AG04449 (cell line): ENCODE measurements around the gene TMEM92.
"Not testable (repeated sequence)": the region's sequence is repeated elsewhere in the genome, so short reads cannot be mapped to it uniquely, and the experiment has no call there.

Experiments used
- CTCF ChIA-PET: fragments of 350-600 bp; formaldehyde crosslinking; extraction: SDS; loops from one replicate; lab custom pipeline; 2021; ENCODE audit warnings: antibody characterized with exemption; lab: Yijun Ruan, JAX
- POLR2A ChIA-PET: fragments of 400-600, 350-600 bp; formaldehyde crosslinking; extraction: SDS; loops from one replicate; lab custom pipeline; 2020; ENCODE audit warnings: antibody characterized with exemption, inconsistent platforms; lab: Yijun Ruan, JAX
- DNase-seq: peaks from one replicate; pipeline ENCODE4 v3.0.0-alpha.2; 2010; ENCODE audit warnings: low read depth, low spot score
- H3K4me3 ChIP-seq: 2 replicates; pipeline ENCODE4 v1.5.1; 2011; ENCODE audit warnings: low read depth, mild to moderate bottlenecking, control low read depth, low read length
- TF ChIP-seq, protein P1 (sequence below): IDR thresholded peaks from one replicate; pipeline ENCODE4 v1.5.1; 2011; ENCODE audit warnings: mild to moderate bottlenecking, moderate library complexity, low read length, control low read depth, inconsistent platforms; ENCODE audit not compliant: insufficient read depth; ENCODE audit errors: missing control alignments

Gene TMEM92

DNA sequence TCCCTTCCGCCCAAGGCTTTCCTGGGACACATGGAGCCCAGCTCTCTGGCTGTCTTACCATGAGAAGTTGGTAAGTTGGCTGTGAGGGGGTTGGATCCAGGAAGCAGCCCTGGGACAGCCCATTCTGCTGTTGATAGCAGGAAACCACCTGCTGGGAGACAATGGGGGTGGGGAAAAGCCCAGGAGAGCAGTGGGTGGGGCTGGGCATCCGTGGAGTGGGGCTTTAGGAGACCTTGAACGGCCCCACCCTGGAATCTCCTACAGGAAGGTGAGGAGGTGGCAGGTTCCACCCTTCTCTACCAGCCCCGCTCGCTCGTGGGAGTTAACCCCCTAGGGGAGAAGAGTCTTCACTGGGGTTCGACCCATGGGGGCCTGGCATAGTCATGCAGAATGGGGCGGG is 5.8 kb downstream of the TMEM92 start:
- CTCF ChIA-PET: interaction anchor here (1.7 to 19.7 kb wide), 6 partner anchors 7 to 118 kb away, joined by 8 to 489 read pairs (median 110); partner anchors contain the start of genes COL1A1, SGCA and TMEM92
- POLR2A ChIA-PET: interaction anchor here (30.0 kb wide), 1 partner anchor 89 kb away, joined by 2316 read pairs; the partner anchor contains the start of gene COL1A1
- no peak for DNase-seq
- H3K4me3 ChIP-seq: no peak overlapping the region
- TF ChIP-seq, protein P1, sequence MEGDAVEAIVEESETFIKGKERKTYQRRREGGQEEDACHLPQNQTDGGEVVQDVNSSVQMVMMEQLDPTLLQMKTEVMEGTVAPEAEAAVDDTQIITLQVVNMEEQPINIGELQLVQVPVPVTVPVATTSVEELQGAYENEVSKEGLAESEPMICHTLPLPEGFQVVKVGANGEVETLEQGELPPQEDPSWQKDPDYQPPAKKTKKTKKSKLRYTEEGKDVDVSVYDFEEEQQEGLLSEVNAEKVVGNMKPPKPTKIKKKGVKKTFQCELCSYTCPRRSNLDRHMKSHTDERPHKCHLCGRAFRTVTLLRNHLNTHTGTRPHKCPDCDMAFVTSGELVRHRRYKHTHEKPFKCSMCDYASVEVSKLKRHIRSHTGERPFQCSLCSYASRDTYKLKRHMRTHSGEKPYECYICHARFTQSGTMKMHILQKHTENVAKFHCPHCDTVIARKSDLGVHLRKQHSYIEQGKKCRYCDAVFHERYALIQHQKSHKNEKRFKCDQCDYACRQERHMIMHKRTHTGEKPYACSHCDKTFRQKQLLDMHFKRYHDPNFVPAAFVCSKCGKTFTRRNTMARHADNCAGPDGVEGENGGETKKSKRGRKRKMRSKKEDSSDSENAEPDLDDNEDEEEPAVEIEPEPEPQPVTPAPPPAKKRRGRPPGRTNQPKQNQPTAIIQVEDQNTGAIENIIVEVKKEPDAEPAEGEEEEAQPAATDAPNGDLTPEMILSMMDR: no peak

DNA sequence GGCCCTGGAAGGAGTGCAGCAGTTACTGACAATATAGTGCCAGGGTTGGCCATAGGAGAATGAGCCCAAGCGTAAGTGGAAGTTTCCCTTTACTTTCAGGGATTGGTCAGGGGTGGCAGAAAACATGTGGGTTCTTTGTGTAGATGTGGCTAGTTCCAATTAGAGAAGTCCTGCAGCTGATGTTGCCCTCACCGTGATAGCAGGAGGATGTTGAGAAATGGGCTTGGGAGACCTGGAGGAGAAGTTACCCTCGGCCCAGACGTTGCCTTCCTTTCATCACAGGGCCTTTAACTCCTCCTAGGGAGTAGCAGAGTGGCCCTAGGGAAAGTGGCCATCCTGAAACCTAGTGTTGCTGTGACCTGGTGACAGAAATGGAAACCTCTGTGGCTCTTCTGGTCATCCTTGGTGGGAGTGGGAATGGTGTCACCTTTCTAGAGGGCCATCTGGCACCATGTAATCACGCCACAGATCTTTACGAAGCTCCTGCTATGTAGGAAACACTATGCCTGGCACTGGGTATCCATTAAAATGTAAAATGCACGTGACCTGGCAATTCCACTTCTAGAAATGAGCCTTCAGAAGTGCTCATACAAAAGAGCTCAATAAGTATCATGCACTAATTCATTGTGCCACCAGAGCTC is 6.7 kb downstream of the TMEM92 start:
- TF ChIP-seq, protein P1: no peak
- DNase-seq: no peak
- ChIA-PET CTCF (interaction anchor here (0.6 to 17.2 kb wide), 6 partner anchors 8 to 119 kb away, joined by 3 to 200 read pairs (median 13); partner anchors contain the start of gene TMEM92), POLR2A (interaction anchor here (1.0 kb wide), 1 partner anchor 80 kb away, joined by 6 read pairs; the partner anchor contains the start of gene COL1A1)
- no peak overlapping the region for H3K4me3 ChIP-seq

DNA sequence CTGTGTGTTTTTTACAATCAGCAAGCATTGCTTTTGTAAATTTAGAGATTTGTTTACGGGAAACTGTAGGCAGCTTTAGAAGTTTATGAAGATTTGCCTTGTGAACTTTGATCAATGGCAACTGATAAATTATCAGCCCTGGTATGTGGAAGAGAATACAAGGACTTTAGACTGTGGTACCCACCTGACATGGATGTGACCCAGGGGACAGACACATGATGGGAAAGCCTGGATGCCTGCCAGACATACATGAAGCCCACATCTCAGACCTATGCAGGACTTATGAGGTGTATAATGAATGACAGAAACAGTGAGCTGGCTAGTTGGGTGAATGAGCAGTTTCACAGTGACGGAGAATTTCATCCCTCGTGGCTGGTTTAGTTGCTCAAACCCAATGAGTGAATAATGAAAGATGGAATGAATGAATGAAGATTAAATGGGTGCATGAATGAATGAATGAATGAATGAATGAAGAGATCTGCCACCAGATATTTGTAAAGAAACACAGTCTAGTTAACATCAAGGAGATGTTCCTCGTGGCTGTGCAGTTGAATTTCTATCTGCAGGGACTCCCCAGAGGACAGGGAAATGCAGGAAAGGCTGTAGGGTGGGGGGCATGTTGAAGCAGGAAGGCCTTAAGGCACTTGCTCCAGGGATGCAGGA is 7.6 kb downstream of the TMEM92 start:
- TF ChIP-seq, protein P1: no peak
- CTCF ChIA-PET: interaction anchor here (0.6 to 17.2 kb wide), 10 partner anchors 9 to 121 kb away, joined by 3 to 200 read pairs (median 6); partner anchors contain the start of gene TMEM92
- POLR2A ChIA-PET: interaction anchor here (1.0 to 1.4 kb wide), 4 partner anchors 80 to 94 kb away, joined by 4 to 6 read pairs (median 4); partner anchors contain the start of gene COL1A1

DNA sequence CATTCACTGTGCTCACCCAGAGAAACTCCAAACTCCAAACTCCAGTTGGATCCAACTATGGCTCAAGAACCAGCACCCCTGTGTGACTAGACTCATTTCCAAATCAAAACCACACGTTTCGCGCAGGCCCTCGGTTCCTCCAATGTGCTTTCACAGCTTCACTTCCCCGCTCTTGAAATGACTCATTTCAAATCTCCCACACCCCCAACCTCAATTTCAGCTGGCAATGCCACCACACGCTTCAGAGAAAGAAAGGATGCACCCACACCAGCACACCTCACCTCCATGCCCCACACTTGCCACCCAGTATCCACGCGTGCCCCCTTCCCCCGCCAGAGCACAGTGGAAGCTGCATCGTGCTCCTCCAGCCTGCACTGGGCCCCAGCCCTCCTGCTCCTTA is 9.0 kb downstream of the TMEM92 start:
- H3K4me3 ChIP-seq: no peak overlapping the region
- no peak for DNase-seq
- CTCF ChIA-PET: interaction anchor here (0.9 to 4.4 kb wide), 9 partner anchors 10 to 122 kb away, joined by 3 to 21 read pairs (median 6); partner anchors contain the start of gene TMEM92
- POLR2A ChIA-PET: interaction anchor here (0.9 to 1.4 kb wide), 5 partner anchors 82 to 110 kb away, joined by 3 to 5 read pairs (median 4); partner anchors contain the start of gene COL1A1
- TF ChIP-seq, protein P1: no peak

More for the DNA sequence above, 7.6 kb downstream of the TMEM92 start:
- no peak overlapping the region for H3K4me3 ChIP-seq
- no peak for DNase-seq

DNA sequence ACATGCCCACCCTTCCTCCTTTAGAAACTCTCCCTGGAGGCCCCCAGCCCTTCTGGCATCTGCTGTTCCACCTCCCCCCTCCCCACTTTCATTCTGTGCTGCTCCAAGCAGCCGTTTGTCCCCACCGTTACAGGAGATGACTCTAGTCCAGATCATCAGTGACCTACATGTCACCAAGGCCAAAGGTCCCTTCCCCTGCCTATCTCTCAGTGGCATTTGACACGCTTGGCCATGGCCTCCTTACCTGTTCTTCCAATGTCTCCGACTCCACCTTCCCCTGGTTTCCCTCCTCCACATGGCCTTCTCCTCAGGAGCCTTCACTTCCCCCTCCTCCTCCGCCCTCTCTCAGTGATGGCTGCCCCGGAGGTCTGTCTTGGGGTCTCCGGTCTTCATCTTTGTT is 9.4 kb downstream of the TMEM92 start:
- H3K4me3 ChIP-seq: no peak overlapping the region
- no peak for DNase-seq
- POLR2A ChIA-PET: no interaction called here
- TF ChIP-seq, protein P1: no peak
- CTCF ChIA-PET: interaction anchor here (1.3 to 2.0 kb wide), 3 partner anchors 87 to 123 kb away, joined by 3 to 6 read pairs (median 4); no protein-coding TSS in a partner anchor

DNA sequence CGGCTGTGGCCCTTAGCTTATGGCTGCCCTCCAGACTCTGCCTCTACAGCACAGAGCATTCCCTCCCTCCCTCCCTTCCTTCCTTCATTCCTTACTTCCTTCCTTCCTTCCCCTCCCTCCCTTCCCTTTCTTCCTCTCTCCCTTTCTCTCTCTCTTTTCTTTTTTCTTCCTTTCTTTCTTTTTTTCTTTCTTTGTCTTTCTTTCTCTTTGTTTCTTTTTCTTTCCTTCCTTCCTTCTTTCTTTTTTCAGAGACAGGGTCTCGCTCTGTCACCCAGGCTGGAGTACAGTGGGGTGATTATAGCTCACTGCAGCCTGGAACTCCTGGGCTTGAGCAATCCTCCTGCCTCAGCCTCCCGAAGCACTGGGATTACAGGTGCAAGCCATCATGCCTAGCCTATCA is 11.7 kb downstream of the TMEM92 start:
- TF ChIP-seq, protein P1: no peak
- H3K4me3 ChIP-seq: no peak overlapping the region
- CTCF ChIA-PET: interaction anchor here (0.8 to 2.0 kb wide), 6 partner anchors 8 to 124 kb away, joined by 4 to 12 read pairs (median 7); partner anchors contain the start of gene TMEM92
- DNase-seq: no peak
- POLR2A ChIA-PET: interaction anchor here (0.5 to 0.6 kb wide), 2 partner anchors 86 to 88 kb away, joined by 3 read pairs; no protein-coding TSS in a partner anchor

DNA sequence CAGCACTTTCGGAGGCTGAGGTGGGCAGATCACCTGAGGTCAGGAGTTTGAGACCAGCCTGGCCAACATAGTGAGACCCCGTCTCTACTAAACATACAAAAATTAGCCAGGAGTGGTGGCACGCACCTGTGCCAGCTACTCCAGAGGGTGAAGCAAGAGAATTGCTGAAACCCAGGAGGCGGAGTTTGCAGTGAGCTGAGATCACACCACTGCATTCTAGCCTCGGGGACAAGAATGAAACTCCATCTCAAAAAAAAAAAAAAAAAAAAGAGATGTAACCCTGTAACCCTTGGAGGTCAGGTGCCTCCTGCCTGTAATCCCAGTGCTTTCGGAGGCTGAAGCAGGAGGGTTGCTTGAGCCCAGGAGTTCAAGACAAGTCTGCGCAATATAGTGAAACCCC is 13.0 kb downstream of the TMEM92 start:
- POLR2A ChIA-PET: interaction anchor here (3.6 to 4.3 kb wide), 2 partner anchors 90 to 110 kb away, joined by 33 to 34 read pairs; no protein-coding TSS in a partner anchor
- H3K4me3 ChIP-seq, DNase-seq: not testable (repeated sequence)
- CTCF ChIA-PET: interaction anchor here (0.6 to 17.1 kb wide), 8 partner anchors 10 to 195 kb away, joined by 3 to 455 read pairs (median 140); partner anchors contain the start of genes PDK2, SGCA and TMEM92
